ENCODE measurements around the gene RP2. TPM values are rescaled to one million over a fixed set of nuclear protein-coding genes. Genes with fewer than 3 reads are reported as not detected.

Gene RP2
- total RNA-seq, 4 donors from 2014 or later: 5.1 to 8.3 (median 6.3) TPM

DNA sequence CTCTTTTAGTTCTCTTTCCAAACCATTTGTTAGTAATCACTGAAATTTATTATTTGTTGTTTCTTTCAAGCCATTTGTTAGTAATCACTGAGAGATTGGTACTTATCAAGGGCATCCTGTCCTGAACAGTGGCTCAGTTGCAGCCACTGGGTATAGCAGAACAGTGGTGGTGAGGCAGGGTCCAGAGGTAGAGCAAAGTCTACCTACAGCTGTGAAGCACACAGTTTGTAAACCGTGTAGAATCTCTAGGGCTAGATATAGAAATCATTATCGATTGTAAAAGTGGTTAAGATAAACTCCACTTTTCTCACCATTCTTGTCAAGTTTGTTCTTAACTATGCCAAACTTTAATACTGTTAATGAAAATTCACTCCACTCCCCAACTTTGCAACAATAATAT lies 79.4 kb downstream of the RP2 start:
- 68% methylated on average over 2 of the region's 2 CpGs for WGBS

DNA sequence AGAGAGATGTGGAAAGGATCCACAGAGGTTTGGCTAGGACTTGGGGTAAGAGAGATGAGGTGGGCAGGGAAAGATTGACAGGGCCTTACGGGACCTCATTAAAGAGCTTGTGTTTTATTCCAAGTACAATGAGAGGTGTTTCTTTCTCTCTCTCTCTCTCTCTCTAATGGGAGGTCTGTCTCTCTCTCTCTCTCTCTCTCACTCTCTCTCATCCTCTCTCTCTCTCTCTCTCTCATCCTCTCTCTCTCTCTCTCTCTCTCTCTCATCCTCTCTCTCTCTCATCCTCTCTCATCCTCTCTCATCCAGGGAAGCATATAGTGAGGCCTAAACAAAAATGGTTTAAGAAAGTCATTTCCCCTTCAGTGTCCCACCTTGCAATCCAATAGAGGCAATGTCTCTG lies 80.8 kb downstream of the RP2 start:
- Histone ChIP-seq H3K4me1 (peaks cover 9% of the 10 kb centered on the region), H3K9me3 (no peaks in the 10 kb centered on the region), H3K27ac (no peak overlapping the region), H3K27me3 (no peaks in the 10 kb centered on the region), H3K36me3 (no peaks in the 10 kb centered on the region), H3K4me3 (no peak overlapping the region)
- 95% methylated on average over 1 of the region's 1 CpG for WGBS
- DNase-seq (ENCODE audit: low spot score in 2 of 2): no peak
- TF ChIP-seq POLR2AphosphoS5 (IDR thresholded peaks at IDR 0.05): no peak
- TF ChIP-seq, protein P1, sequence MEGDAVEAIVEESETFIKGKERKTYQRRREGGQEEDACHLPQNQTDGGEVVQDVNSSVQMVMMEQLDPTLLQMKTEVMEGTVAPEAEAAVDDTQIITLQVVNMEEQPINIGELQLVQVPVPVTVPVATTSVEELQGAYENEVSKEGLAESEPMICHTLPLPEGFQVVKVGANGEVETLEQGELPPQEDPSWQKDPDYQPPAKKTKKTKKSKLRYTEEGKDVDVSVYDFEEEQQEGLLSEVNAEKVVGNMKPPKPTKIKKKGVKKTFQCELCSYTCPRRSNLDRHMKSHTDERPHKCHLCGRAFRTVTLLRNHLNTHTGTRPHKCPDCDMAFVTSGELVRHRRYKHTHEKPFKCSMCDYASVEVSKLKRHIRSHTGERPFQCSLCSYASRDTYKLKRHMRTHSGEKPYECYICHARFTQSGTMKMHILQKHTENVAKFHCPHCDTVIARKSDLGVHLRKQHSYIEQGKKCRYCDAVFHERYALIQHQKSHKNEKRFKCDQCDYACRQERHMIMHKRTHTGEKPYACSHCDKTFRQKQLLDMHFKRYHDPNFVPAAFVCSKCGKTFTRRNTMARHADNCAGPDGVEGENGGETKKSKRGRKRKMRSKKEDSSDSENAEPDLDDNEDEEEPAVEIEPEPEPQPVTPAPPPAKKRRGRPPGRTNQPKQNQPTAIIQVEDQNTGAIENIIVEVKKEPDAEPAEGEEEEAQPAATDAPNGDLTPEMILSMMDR (IDR thresholded peaks at IDR 0.05): no peak
- no peak for TF ChIP-seq EP300 (IDR thresholded peaks at IDR 0.05)
- TF ChIP-seq POLR2A (IDR thresholded peaks at IDR 0.05): no peak

More for the DNA sequence above, 79.4 kb downstream of the RP2 start:
- H3K27me3 ChIP-seq: no peaks in the 10 kb centered on the region
- H3K27ac ChIP-seq: no peak overlapping the region
- no peaks in the 10 kb centered on the region for H3K36me3 ChIP-seq
- no peaks in the 10 kb centered on the region for H3K9me3 ChIP-seq
- peaks cover 9% of the 10 kb centered on the region for H3K4me1 ChIP-seq
- TF ChIP-seq POLR2AphosphoS5 (IDR thresholded peaks at IDR 0.05): no peak
- TF ChIP-seq EP300 (IDR thresholded peaks at IDR 0.05): no peak
- TF ChIP-seq, protein P1 (IDR thresholded peaks at IDR 0.05): no peak
- TF ChIP-seq POLR2A (IDR thresholded peaks at IDR 0.05): no peak
- DNase-seq (ENCODE audit: low spot score in 2 of 2): no peak
- no peak overlapping the region for H3K4me3 ChIP-seq

DNA sequence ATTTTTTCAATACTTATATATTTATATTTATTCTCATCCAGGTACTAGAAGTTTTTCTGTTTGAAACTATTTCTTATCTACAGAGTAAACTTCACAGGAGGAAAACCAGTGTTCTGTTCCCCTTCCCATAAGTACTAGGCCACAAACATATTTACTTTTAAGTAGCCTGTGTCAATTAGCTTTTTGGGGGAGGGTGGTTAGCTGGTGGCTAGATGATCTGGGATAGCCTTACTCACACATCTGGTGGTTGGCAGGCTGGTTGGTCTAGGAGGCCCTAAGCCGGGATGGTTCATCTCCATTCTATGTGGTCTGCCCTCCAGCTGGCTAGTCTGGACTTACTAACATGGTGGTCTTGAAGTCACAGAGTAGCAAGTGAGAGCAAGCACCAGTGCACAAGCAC lies 81.6 kb downstream of the RP2 start:
- H3K27me3 ChIP-seq: no peaks in the 10 kb centered on the region
- H3K27ac ChIP-seq: no peak overlapping the region
- H3K9me3 ChIP-seq: no peaks in the 10 kb centered on the region
- 100% methylated on average over 1 of the region's 1 CpG for WGBS
- H3K4me1 ChIP-seq: peaks cover 9% of the 10 kb centered on the region
- H3K36me3 ChIP-seq: no peaks in the 10 kb centered on the region
- H3K4me3 ChIP-seq: no peak overlapping the region
- TF ChIP-seq POLR2A (IDR thresholded peaks at IDR 0.05): no peak
- TF ChIP-seq, protein P1 (IDR thresholded peaks at IDR 0.05): no peak
- TF ChIP-seq POLR2AphosphoS5 (IDR thresholded peaks at IDR 0.05): no peak
- TF ChIP-seq EP300 (IDR thresholded peaks at IDR 0.05): no peak
- no peak for DNase-seq (ENCODE audit: low spot score in 2 of 2)

DNA sequence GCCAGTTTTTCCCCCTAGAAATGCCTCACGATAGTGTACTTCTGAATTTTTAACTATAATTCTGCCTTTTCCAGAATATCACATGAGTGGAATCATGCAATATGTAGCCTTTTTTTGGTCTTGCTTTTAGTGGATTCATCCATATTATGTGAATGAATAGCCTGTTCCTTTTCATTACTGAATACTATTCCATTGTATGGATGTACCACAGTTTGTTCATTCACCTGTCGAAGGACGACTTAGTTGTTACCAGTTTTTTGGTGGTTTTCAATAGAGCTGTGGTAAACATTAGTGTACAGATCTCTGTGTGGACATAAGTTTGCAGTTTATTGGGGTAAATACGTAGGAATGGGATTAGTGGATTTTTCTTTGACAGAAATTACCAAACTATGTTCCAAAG lies 83.4 kb downstream of the RP2 start:
- Histone ChIP-seq H3K36me3 (no peaks in the 10 kb centered on the region), H3K4me3 (no peak overlapping the region), H3K4me1 (no peaks in the 10 kb centered on the region), H3K27ac (no peak overlapping the region), H3K27me3 (no peaks in the 10 kb centered on the region), H3K9me3 (no peaks in the 10 kb centered on the region)
- no peak for TF ChIP-seq EP300 (IDR thresholded peaks at IDR 0.05)
- TF ChIP-seq, protein P1 (IDR thresholded peaks at IDR 0.05): no peak
- no peak for TF ChIP-seq POLR2A (IDR thresholded peaks at IDR 0.05)
- no peak for TF ChIP-seq POLR2AphosphoS5 (IDR thresholded peaks at IDR 0.05)
- no peak for DNase-seq (ENCODE audit: low spot score in 2 of 2)
- 62% methylated on average over 4 of the region's 4 CpGs for WGBS

DNA sequence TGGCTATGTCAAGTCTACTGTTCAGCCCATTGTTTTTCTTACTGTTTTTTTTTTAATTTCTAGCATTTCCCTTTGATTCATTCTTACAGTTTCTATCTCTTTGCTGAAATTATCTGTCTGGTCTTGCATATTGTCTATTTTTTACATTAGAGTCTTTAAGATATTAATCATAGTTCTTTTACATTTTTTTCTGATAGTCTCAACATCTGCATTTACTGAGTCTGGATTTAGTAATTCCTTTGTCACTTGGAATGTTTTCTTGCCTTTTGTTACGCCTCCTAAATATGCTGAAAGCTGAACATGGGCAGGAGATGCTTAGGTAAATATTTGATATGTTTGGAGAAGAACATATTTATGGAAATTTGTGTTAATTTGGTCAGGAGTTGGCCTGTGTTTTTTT lies 85.8 kb downstream of the RP2 start:
- 91% methylated on average over 1 of the region's 1 CpG for WGBS
- no peaks in the 10 kb centered on the region for H3K27me3 ChIP-seq
- no peaks in the 10 kb centered on the region for H3K4me1 ChIP-seq
- TF ChIP-seq, protein P1 (IDR thresholded peaks at IDR 0.05): no peak
- TF ChIP-seq POLR2A (IDR thresholded peaks at IDR 0.05): no peak
- no peak for TF ChIP-seq EP300 (IDR thresholded peaks at IDR 0.05)
- no peak for TF ChIP-seq POLR2AphosphoS5 (IDR thresholded peaks at IDR 0.05)
- H3K9me3 ChIP-seq: no peaks in the 10 kb centered on the region
- no peak for DNase-seq (ENCODE audit: low spot score in 2 of 2)
- no peak overlapping the region for H3K27ac ChIP-seq
- H3K4me3 ChIP-seq: no peak overlapping the region
- H3K36me3 ChIP-seq: no peaks in the 10 kb centered on the region
